ENCODE results near the gene PRKCZ. TPM values are rescaled to one million over a fixed set of nuclear protein-coding genes. Genes with fewer than 3 reads are reported as not detected.

PRKCZ gene
- total RNA-seq, 1 donor: 0.72 TPM

GRCh38 chr1:2041305-2041704, 8.9 kb upstream of the PRKCZ start:
- no peak for TF ChIP-seq CTCF (IDR thresholded peaks at IDR 0.05; ENCODE audit: extremely low read depth, low read depth, low read length)
- H3K4me1 ChIP-seq (ENCODE audit: insufficient read depth, low read length): no peaks in the 10 kb centered on the region
- H2AFZ ChIP-seq (ENCODE audit: low read length): no peak overlapping the region
- no peaks in the 10 kb centered on the region for H3K36me3 ChIP-seq (ENCODE audit: insufficient read depth, low read length)
- peaks cover 7% of the 10 kb centered on the region for H3K27me3 ChIP-seq (ENCODE audit: insufficient read depth, low read length)
- H3K79me2 ChIP-seq (ENCODE audit: insufficient read depth, low read length): no peaks in the 10 kb centered on the region
- no peak overlapping the region for H3K27ac ChIP-seq (ENCODE audit: low read depth, low read length)
- DNase-seq (ENCODE audit: insufficient read length, low spot score, missing footprints): no peak
- no peak overlapping the region for H3K4me2 ChIP-seq (ENCODE audit: insufficient read depth, low read length)
- H3K4me3 ChIP-seq (ENCODE audit: insufficient read depth, low read length): no peak overlapping the region
- no peaks in the 10 kb centered on the region for H3K9me3 ChIP-seq (ENCODE audit: low read depth, low read length)
- H4K20me1 ChIP-seq (ENCODE audit: insufficient read depth, low read length): no peaks in the 10 kb centered on the region

- H3K36me3 ChIP-seq (ENCODE audit: insufficient read depth, low read length): no peaks in the 10 kb centered on the region
- no peaks in the 10 kb centered on the region for H3K79me2 ChIP-seq (ENCODE audit: insufficient read depth, low read length)
- H2AFZ ChIP-seq (ENCODE audit: low read length): no peak overlapping the region
- H3K27me3 ChIP-seq (ENCODE audit: insufficient read depth, low read length): peaks cover 7% of the 10 kb centered on the region
- H3K4me1 ChIP-seq (ENCODE audit: insufficient read depth, low read length): no peaks in the 10 kb centered on the region
- no peaks in the 10 kb centered on the region for H3K9me3 ChIP-seq (ENCODE audit: low read depth, low read length)
- TF ChIP-seq CTCF (IDR thresholded peaks at IDR 0.05; ENCODE audit: extremely low read depth, low read depth, low read length): no peak
- H3K27ac ChIP-seq (ENCODE audit: low read depth, low read length): no peak overlapping the region
- H4K20me1 ChIP-seq (ENCODE audit: insufficient read depth, low read length): no peaks in the 10 kb centered on the region
- no peak for DNase-seq (ENCODE audit: insufficient read length, low spot score, missing footprints)
- no peak overlapping the region for H3K4me3 ChIP-seq (ENCODE audit: insufficient read depth, low read length)
- no peak overlapping the region for H3K4me2 ChIP-seq (ENCODE audit: insufficient read depth, low read length)
Observed at GRCh38 chr1:2041887-2042286, 8.3 kb upstream of the PRKCZ start.

GRCh38 chr1:2042830-2043773, 7.1 kb upstream of the PRKCZ start:
- Histone ChIP-seq H3K4me1 (ENCODE audit: insufficient read depth, low read length) (no peaks in the 10 kb centered on the region), H3K9me3 (ENCODE audit: low read depth, low read length) (no peaks in the 10 kb centered on the region), H3K27me3 (ENCODE audit: insufficient read depth, low read length) (peaks cover 9% of the 10 kb centered on the region), H4K20me1 (ENCODE audit: insufficient read depth, low read length) (no peaks in the 10 kb centered on the region), H2AFZ (ENCODE audit: low read length) (no peak overlapping the region), H3K4me2 (ENCODE audit: insufficient read depth, low read length) (no peak overlapping the region), H3K36me3 (ENCODE audit: insufficient read depth, low read length) (no peaks in the 10 kb centered on the region), H3K4me3 (ENCODE audit: insufficient read depth, low read length) (no peak overlapping the region), H3K27ac (ENCODE audit: low read depth, low read length) (no peak overlapping the region), H3K79me2 (ENCODE audit: insufficient read depth, low read length) (no peaks in the 10 kb centered on the region)
- TF ChIP-seq CTCF (IDR thresholded peaks at IDR 0.05; ENCODE audit: extremely low read depth, low read depth, low read length): no peak
- DNase-seq (ENCODE audit: insufficient read length, low spot score, missing footprints): no peak

GRCh38 chr1:2043886-2044285, 6.3 kb upstream of the PRKCZ start:
- H3K4me3 ChIP-seq (ENCODE audit: insufficient read depth, low read length): no peak overlapping the region
- no peak for TF ChIP-seq CTCF (IDR thresholded peaks at IDR 0.05; ENCODE audit: extremely low read depth, low read depth, low read length)
- no peaks in the 10 kb centered on the region for H4K20me1 ChIP-seq (ENCODE audit: insufficient read depth, low read length)
- H3K9me3 ChIP-seq (ENCODE audit: low read depth, low read length): no peaks in the 10 kb centered on the region
- no peak overlapping the region for H3K27ac ChIP-seq (ENCODE audit: low read depth, low read length)
- no peaks in the 10 kb centered on the region for H3K36me3 ChIP-seq (ENCODE audit: insufficient read depth, low read length)
- H3K4me2 ChIP-seq (ENCODE audit: insufficient read depth, low read length): no peak overlapping the region
- H3K79me2 ChIP-seq (ENCODE audit: insufficient read depth, low read length): no peaks in the 10 kb centered on the region
- H3K4me1 ChIP-seq (ENCODE audit: insufficient read depth, low read length): no peaks in the 10 kb centered on the region
- no peak overlapping the region for H2AFZ ChIP-seq (ENCODE audit: low read length)
- no peak for DNase-seq (ENCODE audit: insufficient read length, low spot score, missing footprints)
- peaks cover 15% of the 10 kb centered on the region for H3K27me3 ChIP-seq (ENCODE audit: insufficient read depth, low read length)

Data from osteoblast (primary cell).